Uterus (tissue), 4 donors: ENCODE results near the gene MT3. TPM values are rescaled to one million over a fixed set of nuclear protein-coding genes. Genes with fewer than 3 reads are reported as not detected.

Experiments used
- DNase-seq, 2 donors: peaks; one replicate each; pipeline ENCODE4 v3.0.0-alpha.2; 2019 to 2020
- H3K27ac ChIP-seq, 2 donors: fragments of 200-600 bp; sonication (generic); 1 replicate in 1 of 2; 2 replicates in 1 of 2; pipeline ENCODE4 v1.5.1; 2016 to 2018
- H3K27me3 ChIP-seq, 2 donors: fragments of 200-600 bp; sonication (generic); one replicate each; pipeline ENCODE4 v1.5.1; 2018 to 2019; ENCODE audit warnings: control low read depth in 1 of 2
- H3K36me3 ChIP-seq, 2 donors: fragments of 200-600 bp; sonication (generic); one replicate each; pipeline ENCODE4 v1.5.1; 2019; ENCODE audit warnings: control low read depth in 1 of 2
- H3K4me1 ChIP-seq, 2 donors: fragments of 200-600 bp; sonication (generic); one replicate each; pipeline ENCODE4 v1.5.1; 2018 to 2019; ENCODE audit warnings: control low read depth in 1 of 2
- H3K4me3 ChIP-seq, 2 donors: fragments of 200-600 bp; sonication (generic); 1 replicate in 1 of 2; 2 replicates in 1 of 2; pipeline ENCODE4 v1.5.1; 2018 to 2019; ENCODE audit warnings: mild to moderate bottlenecking in 1 of 2
- H3K9me3 ChIP-seq, 2 donors: fragments of 200-600 bp; sonication (generic); one replicate each; pipeline ENCODE4 v1.5.1; 2019; ENCODE audit warnings: control low read depth in 1 of 2
- CTCF ChIP-seq, 4 experiments: fragments of 200-600 bp in 2 of 4; fragments of 450-650 bp in 2 of 4; sonication (generic) in 2 of 4; IDR thresholded peaks; one replicate each; pipeline ENCODE4 v1.5.1; 2016 to 2019; ENCODE audit warnings: antibody characterized with exemption in 4 of 4, mild to moderate bottlenecking in 2 of 4, moderate library complexity in 1 of 4
- POLR2A ChIP-seq, 2 donors: fragments of 450-650 bp; IDR thresholded peaks; one replicate each; pipeline ENCODE4 v1.6.1; 2016; ENCODE audit warnings: antibody characterized with exemption in 2 of 2, mild to moderate bottlenecking in 1 of 2, moderate library complexity in 1 of 2
- intact Hi-C: fragments of 100-400 bp; cut with DNase I; formaldehyde crosslinking; loops from one replicate; pipeline ENCODE4 v1.15.1; 2023; ENCODE audit warnings: low total_unique reads
- total RNA-seq, 4 donors: library from RNA; depleted of rRNA in 3 of 4; stranded (reverse); fragments of >200 nt in 3 of 4; gene quantifications; one replicate each; pipeline versions ENCODE4 v1.1.0 to v1.2.4, GENCODE V29; 2014 to 2023
- donor health status: DM: yes; HTN: yes; CAD: no.

MT3 gene
- total RNA-seq, 4 donors from 2014 or later: not detected

- TF ChIP-seq POLR2A (IDR thresholded peaks at IDR 0.05) (no peak), CTCF (IDR thresholded peaks at IDR 0.05) (no peak)
- intact Hi-C loops: no loop called here
- peak; percentile 72 to 76 for DNase-seq
Measured at GRCh38 chr16:56625943-56626654, 36.8 kb downstream of the MT3 start.

GRCh38 chr16:56626685-56627084, 37.4 kb downstream of the MT3 start:
- intact Hi-C loops: no loop called here
- peak overlapping the region; percentile 85 to 88 for H3K27ac ChIP-seq

More at GRCh38 chr16:56625943-56626654, 36.8 kb downstream of the MT3 start:
- Histone ChIP-seq H3K4me3 (peak overlapping the region; percentile 46 to 54), H3K4me1 (peaks cover 0 to 3% of the 10 kb centered on the region in 2 donors), H3K27ac (peak overlapping the region; percentile 85 to 88), H3K27me3 (no peaks in the 10 kb centered on the region), H3K36me3 (no peaks in the 10 kb centered on the region), H3K9me3 (no peaks in the 10 kb centered on the region)

GRCh38 chr16:56628486-56629350, 39.4 kb downstream of the MT3 start:
- peaks cover 0 to 3% of the 10 kb centered on the region in 2 donors for H3K4me1 ChIP-seq
- DNase-seq: no peak
- no peak for TF ChIP-seq POLR2A (IDR thresholded peaks at IDR 0.05)
- no peak for TF ChIP-seq CTCF (IDR thresholded peaks at IDR 0.05)

More at GRCh38 chr16:56626685-56627084, 37.4 kb downstream of the MT3 start:
- DNase-seq: no peak
- Histone ChIP-seq H3K36me3 (no peaks in the 10 kb centered on the region), H3K27me3 (no peaks in the 10 kb centered on the region), H3K4me1 (peaks cover 0 to 3% of the 10 kb centered on the region in 2 donors), H3K4me3 (peak overlapping the region; percentile 46 to 54), H3K9me3 (no peaks in the 10 kb centered on the region)
- TF ChIP-seq POLR2A (IDR thresholded peaks at IDR 0.05) (no peak), CTCF (IDR thresholded peaks at IDR 0.05) (no peak)

GRCh38 chr16:56629531-56629930, 40.2 kb downstream of the MT3 start:
- no peak overlapping the region for H3K4me3 ChIP-seq
- H3K27ac ChIP-seq: no peak overlapping the region
- H3K27me3 ChIP-seq: no peaks in the 10 kb centered on the region
- peaks cover 0 to 3% of the 10 kb centered on the region in 2 donors for H3K4me1 ChIP-seq
- intact Hi-C loops: no loop called here
- no peak for DNase-seq
- H3K9me3 ChIP-seq: no peaks in the 10 kb centered on the region
- H3K36me3 ChIP-seq: no peaks in the 10 kb centered on the region
- no peak for TF ChIP-seq CTCF (IDR thresholded peaks at IDR 0.05)
- TF ChIP-seq POLR2A (IDR thresholded peaks at IDR 0.05): no peak

More at GRCh38 chr16:56628486-56629350, 39.4 kb downstream of the MT3 start:
- no peaks in the 10 kb centered on the region for H3K27me3 ChIP-seq
- H3K36me3 ChIP-seq: no peaks in the 10 kb centered on the region
- no peaks in the 10 kb centered on the region for H3K9me3 ChIP-seq
- intact Hi-C loops: no loop called here
- H3K27ac ChIP-seq: no peak overlapping the region
- H3K4me3 ChIP-seq: no peak overlapping the region

GRCh38 chr16:56630134-56630533, 40.8 kb downstream of the MT3 start:
- no peaks in the 10 kb centered on the region for H3K36me3 ChIP-seq
- DNase-seq: no peak
- H3K27me3 ChIP-seq: peaks cover 0 to under 1% of the 10 kb centered on the region in 2 donors
- H3K4me3 ChIP-seq: no peak overlapping the region
- intact Hi-C loops: no loop called here
- TF ChIP-seq POLR2A (IDR thresholded peaks at IDR 0.05) (no peak), CTCF (IDR thresholded peaks at IDR 0.05) (no peak)
- no peaks in the 10 kb centered on the region for H3K9me3 ChIP-seq
- peaks cover 0 to 5% of the 10 kb centered on the region in 2 donors for H3K4me1 ChIP-seq
- H3K27ac ChIP-seq: no peak overlapping the region
